ENCODE measurements around the gene ITIH1. TPM values are rescaled to one million over a fixed set of nuclear protein-coding genes. Genes with fewer than 3 reads are reported as not detected.

Gene ITIH1
- total RNA-seq, 4 donors from 2014 or later: 4.1 TPM; not detected in 3

DNA sequence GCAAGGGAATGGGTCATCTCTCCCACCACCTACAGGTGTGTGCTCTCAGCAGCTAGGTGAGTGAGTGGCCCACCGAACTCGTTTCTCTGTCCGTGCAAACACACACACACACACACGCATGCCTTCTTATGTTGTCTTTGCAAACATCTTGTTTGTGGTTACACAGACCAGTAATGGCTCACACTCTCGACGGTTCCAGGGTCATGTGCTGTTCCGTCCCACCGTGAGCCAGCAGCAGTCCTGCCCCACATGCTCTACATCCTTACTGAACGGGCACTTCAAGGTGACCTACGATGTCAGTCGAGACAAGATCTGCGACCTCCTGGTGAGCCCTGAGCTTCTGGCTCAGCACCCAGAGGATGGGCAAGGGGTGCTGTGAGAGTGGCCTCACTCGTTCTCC is 4.3 kb downstream of the ITIH1 start:
- Histone ChIP-seq H3K36me3 (no peaks in the 10 kb centered on the region), H3K4me3 (no peak overlapping the region), H3K4me1 (no peaks in the 10 kb centered on the region), H3K27ac (no peak overlapping the region), H3K27me3 (no peaks in the 10 kb centered on the region), H3K9me3 (no peaks in the 10 kb centered on the region)
- 77 to 78% methylated on average over 13 of the region's 13 CpGs for WGBS, 2 donors
- TF ChIP-seq EP300 (IDR thresholded peaks at IDR 0.05) (no peak), POLR2A (IDR thresholded peaks at IDR 0.05) (no peak)
- TF ChIP-seq, protein P1, sequence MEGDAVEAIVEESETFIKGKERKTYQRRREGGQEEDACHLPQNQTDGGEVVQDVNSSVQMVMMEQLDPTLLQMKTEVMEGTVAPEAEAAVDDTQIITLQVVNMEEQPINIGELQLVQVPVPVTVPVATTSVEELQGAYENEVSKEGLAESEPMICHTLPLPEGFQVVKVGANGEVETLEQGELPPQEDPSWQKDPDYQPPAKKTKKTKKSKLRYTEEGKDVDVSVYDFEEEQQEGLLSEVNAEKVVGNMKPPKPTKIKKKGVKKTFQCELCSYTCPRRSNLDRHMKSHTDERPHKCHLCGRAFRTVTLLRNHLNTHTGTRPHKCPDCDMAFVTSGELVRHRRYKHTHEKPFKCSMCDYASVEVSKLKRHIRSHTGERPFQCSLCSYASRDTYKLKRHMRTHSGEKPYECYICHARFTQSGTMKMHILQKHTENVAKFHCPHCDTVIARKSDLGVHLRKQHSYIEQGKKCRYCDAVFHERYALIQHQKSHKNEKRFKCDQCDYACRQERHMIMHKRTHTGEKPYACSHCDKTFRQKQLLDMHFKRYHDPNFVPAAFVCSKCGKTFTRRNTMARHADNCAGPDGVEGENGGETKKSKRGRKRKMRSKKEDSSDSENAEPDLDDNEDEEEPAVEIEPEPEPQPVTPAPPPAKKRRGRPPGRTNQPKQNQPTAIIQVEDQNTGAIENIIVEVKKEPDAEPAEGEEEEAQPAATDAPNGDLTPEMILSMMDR (IDR thresholded peaks at IDR 0.05): no peak
- DNase-seq (ENCODE audit: low spot score in 2 of 2): peak in 1 of 2 donors; percentile 5

DNA sequence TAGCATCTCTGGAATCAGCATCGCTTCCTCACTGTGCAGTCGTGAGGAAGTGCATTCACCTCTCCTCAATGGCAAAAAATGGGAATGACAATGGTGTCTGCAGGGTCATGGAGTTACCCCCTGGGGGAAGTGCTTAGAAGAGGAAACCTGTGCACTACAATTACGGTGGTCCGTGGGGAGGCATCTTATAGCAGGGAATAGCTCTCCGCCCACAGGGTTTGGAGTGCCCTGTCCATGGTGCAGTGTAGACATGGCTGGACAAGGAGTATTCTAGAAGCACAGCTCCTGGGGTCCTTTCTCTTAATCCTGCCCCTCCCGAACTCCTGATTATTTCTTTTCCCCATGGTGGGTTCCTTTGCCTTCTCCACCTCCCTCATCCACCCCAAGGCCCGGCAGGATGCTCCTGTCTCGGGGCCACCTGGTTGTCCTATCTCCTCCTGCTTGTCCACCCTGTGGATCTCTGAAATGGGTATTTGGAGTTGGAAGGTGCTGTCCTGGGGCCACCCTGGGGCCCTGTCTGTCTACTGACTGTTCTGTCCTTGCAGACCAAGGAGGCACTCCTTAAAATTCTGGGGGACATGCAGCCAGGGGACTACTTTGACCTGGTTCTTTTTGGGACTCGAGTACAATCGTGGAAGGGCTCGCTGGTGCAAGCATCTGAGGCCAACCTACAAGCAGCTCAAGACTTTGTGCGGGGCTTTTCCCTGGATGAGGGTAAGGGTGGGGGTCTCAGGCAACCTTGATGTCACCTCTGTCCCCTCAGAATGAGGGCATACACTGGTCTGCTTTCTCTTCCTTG is 5.2 kb downstream of the ITIH1 start:
- 64 to 74% methylated on average over 12 of the region's 12 CpGs for WGBS, 2 donors
- no peak for DNase-seq (ENCODE audit: low spot score in 2 of 2)

GRCh38 chr3:52783211-52783555 is 5.8 kb downstream of the ITIH1 start:
- WGBS, 2 donors: 76 to 88% methylated on average over 3 of the region's 3 CpGs
- no peak overlapping the region for H3K27ac ChIP-seq
- no peak overlapping the region for H3K4me3 ChIP-seq
- TF ChIP-seq, protein P1 (IDR thresholded peaks at IDR 0.05): no peak
- TF ChIP-seq POLR2A (IDR thresholded peaks at IDR 0.05) (no peak), EP300 (IDR thresholded peaks at IDR 0.05) (no peak)
- H3K4me1 ChIP-seq: peaks cover 0 to 8% (median 0%) of the 10 kb centered on the region in 4 donors
- no peaks in the 10 kb centered on the region for H3K27me3 ChIP-seq
- no peak for DNase-seq (ENCODE audit: low spot score in 2 of 2)
- no peaks in the 10 kb centered on the region for H3K36me3 ChIP-seq
- H3K9me3 ChIP-seq: no peaks in the 10 kb centered on the region

More for the DNA sequence above, 5.2 kb downstream of the ITIH1 start:
- Histone ChIP-seq H3K27ac (no peak overlapping the region), H3K27me3 (no peaks in the 10 kb centered on the region), H3K36me3 (no peaks in the 10 kb centered on the region), H3K4me1 (peaks cover 0 to 2% (median 0%) of the 10 kb centered on the region in 4 donors), H3K9me3 (no peaks in the 10 kb centered on the region), H3K4me3 (no peak overlapping the region)
- TF ChIP-seq, protein P1 (IDR thresholded peaks at IDR 0.05): no peak
- no peak for TF ChIP-seq EP300 (IDR thresholded peaks at IDR 0.05)
- no peak for TF ChIP-seq POLR2A (IDR thresholded peaks at IDR 0.05)

DNA sequence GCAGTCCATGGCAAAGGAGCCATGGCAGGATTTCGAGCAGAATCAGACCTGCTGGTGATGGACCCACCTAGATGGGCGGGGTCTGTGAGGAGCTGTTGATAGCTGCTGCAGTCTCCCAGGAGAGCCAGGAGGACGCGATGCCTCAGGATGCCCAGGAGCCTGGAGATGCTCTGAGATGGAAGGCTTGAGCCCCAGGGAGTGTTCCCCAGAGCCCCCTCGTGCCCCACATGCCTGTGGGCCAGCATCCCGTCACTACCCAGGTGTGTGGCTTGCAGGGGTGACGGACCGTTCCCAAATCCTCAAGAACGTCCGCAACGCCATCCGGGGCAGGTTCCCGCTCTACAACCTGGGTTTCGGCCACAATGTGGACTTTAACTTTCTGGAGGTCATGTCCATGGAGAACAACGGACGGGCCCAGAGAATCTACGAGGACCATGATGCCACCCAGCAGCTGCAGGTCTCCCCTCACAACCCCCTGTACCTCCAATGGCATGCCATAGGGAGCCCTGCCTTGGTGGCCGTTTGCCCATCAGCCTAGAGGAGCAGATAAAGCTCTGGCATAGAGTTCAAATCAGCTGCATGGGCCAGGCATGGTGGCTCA is 6.7 kb downstream of the ITIH1 start:
- H3K9me3 ChIP-seq: no peaks in the 10 kb centered on the region
- no peak overlapping the region for H3K27ac ChIP-seq
- no peaks in the 10 kb centered on the region for H3K27me3 ChIP-seq
- no peaks in the 10 kb centered on the region for H3K36me3 ChIP-seq
- no peak for TF ChIP-seq EP300 (IDR thresholded peaks at IDR 0.05)
- 84 to 91% methylated on average over 10 to 16 of the region's 18 CpGs for WGBS, 2 donors
- DNase-seq (ENCODE audit: low spot score in 2 of 2): no peak
- H3K4me1 ChIP-seq: peaks cover 0 to 9% (median 0%) of the 10 kb centered on the region in 4 donors
- H3K4me3 ChIP-seq: no peak overlapping the region

GRCh38 chr3:52784931-52785590 is 7.7 kb downstream of the ITIH1 start:
- H3K4me3 ChIP-seq: no peak overlapping the region
- no peaks in the 10 kb centered on the region for H3K9me3 ChIP-seq
- DNase-seq (ENCODE audit: low spot score in 2 of 2): no peak
- H3K4me1 ChIP-seq: peaks cover 0 to 9% (median 0%) of the 10 kb centered on the region in 4 donors
- no peaks in the 10 kb centered on the region for H3K27me3 ChIP-seq
- H3K36me3 ChIP-seq: no peaks in the 10 kb centered on the region
- no peak for TF ChIP-seq EP300 (IDR thresholded peaks at IDR 0.05)
- TF ChIP-seq POLR2A (IDR thresholded peaks at IDR 0.05): no peak
- TF ChIP-seq, protein P1 (IDR thresholded peaks at IDR 0.05): no peak
- no peak overlapping the region for H3K27ac ChIP-seq
- 75 to 83% methylated on average over 5 of the region's 5 CpGs for WGBS, 2 donors
